ENCODE measurements around the gene ISOC1. TPM values are rescaled to one million over a fixed set of nuclear protein-coding genes. Genes with fewer than 3 reads are reported as not detected.

ISOC1 gene
- total RNA-seq, 2 experiments from 2014 or later: 6.6 to 7.1 TPM

DNA sequence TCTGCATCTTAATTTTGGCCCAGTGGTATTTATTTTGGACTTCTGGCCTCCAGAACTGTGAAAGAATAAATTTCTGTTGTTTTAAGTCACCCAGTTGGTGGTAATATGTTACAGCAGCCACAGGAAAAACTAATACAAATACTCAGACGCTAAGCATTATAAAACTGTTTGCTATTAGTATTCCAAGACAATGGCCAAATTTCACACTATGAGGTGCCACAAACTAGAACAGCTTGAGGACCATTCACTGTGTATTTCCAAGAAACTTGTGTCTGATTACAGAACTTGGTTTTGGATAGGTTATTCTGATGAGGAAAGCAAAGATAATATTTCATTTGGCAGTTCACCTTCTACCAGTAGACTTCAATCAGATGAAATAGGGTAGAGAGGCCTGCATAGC lies 16.3 kb upstream of the ISOC1 start:
- no peak for ATAC-seq (ENCODE audit: poor library complexity)
- TF ChIP-seq, protein P1, sequence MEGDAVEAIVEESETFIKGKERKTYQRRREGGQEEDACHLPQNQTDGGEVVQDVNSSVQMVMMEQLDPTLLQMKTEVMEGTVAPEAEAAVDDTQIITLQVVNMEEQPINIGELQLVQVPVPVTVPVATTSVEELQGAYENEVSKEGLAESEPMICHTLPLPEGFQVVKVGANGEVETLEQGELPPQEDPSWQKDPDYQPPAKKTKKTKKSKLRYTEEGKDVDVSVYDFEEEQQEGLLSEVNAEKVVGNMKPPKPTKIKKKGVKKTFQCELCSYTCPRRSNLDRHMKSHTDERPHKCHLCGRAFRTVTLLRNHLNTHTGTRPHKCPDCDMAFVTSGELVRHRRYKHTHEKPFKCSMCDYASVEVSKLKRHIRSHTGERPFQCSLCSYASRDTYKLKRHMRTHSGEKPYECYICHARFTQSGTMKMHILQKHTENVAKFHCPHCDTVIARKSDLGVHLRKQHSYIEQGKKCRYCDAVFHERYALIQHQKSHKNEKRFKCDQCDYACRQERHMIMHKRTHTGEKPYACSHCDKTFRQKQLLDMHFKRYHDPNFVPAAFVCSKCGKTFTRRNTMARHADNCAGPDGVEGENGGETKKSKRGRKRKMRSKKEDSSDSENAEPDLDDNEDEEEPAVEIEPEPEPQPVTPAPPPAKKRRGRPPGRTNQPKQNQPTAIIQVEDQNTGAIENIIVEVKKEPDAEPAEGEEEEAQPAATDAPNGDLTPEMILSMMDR (IDR thresholded peaks at IDR 0.05): no peak
- no peak overlapping the region for H3K27ac ChIP-seq (ENCODE audit: low read depth in 1 of 2, low read length in 2 of 2)
- intact Hi-C loops (cut with DNase I, micrococcal nuclease): no loop called here
- no peak overlapping the region for H3K27ac Mint-ChIP-seq
- CTCF ChIA-PET: no interaction called here
- POLR2A ChIA-PET: no interaction called here
- no peaks in the 10 kb centered on the region for H3K36me3 Mint-ChIP-seq (ENCODE audit: low read depth)
- no peak overlapping the region for H3K4me3 ChIP-seq (ENCODE audit: low read length)
- H3K36me3 ChIP-seq (ENCODE audit: insufficient read depth, low read length): no peaks in the 10 kb centered on the region
- H3K9me3 Mint-ChIP-seq: no peaks in the 10 kb centered on the region
- H3K27me3 ChIP-seq (ENCODE audit: control insufficient read depth in 1 of 2, insufficient read depth in 2 of 2, low read length in 2 of 2): peaks cover 4 to 7% of the 10 kb centered on the region in 2 experiments
- no peak for DNase-seq
- no peaks in the 10 kb centered on the region for H3K4me1 ChIP-seq (ENCODE audit: insufficient read depth, low read length)
- no peaks in the 10 kb centered on the region for H3K9me3 ChIP-seq (ENCODE audit: control insufficient read depth in 1 of 2, insufficient read depth in 1 of 2, low read length in 2 of 2)
- H3K4me3 Mint-ChIP-seq: no peak overlapping the region
- H3K27me3 Mint-ChIP-seq: peaks cover 15% of the 10 kb centered on the region
- no peaks in the 10 kb centered on the region for H3K4me1 Mint-ChIP-seq (ENCODE audit: low read depth)

DNA sequence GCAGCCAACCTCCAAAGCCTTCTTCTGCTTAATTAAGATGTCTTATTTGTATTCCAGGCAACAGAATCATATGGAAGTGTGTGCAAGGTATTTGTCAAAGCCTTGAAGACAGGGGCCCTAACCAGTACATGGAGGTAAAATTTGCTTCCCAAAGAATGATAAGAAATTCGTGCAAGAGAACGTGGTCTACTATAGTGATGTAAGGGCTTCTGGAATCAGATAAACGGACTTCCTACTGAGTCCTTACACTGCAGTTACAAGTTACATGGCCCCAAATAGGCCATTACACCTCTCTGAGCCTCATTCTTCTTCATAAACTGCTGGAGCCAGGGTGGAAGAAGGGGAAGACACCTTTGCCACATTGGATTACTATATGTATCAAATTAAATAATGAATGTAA lies 15.9 kb upstream of the ISOC1 start:
- TF ChIP-seq, protein P1 (IDR thresholded peaks at IDR 0.05): no peak
- ATAC-seq (ENCODE audit: poor library complexity) (no peak), DNase-seq (no peak)
- H3K4me1 Mint-ChIP-seq (ENCODE audit: low read depth): no peaks in the 10 kb centered on the region
- no peak overlapping the region for H3K4me3 Mint-ChIP-seq
- H3K27me3 Mint-ChIP-seq: peaks cover 19% of the 10 kb centered on the region
- Histone ChIP-seq H3K4me1 (ENCODE audit: insufficient read depth, low read length) (no peaks in the 10 kb centered on the region), H3K27ac (ENCODE audit: low read depth in 1 of 2, low read length in 2 of 2) (no peak overlapping the region), H3K4me3 (ENCODE audit: low read length) (no peak overlapping the region), H3K27me3 (ENCODE audit: control insufficient read depth in 1 of 2, insufficient read depth in 2 of 2, low read length in 2 of 2) (peaks cover 4 to 7% of the 10 kb centered on the region in 2 experiments), H3K36me3 (ENCODE audit: insufficient read depth, low read length) (no peaks in the 10 kb centered on the region), H3K9me3 (ENCODE audit: control insufficient read depth in 1 of 2, insufficient read depth in 1 of 2, low read length in 2 of 2) (no peaks in the 10 kb centered on the region)
- intact Hi-C loops (cut with DNase I, micrococcal nuclease): no loop called here
- POLR2A ChIA-PET: no interaction called here
- CTCF ChIA-PET: no interaction called here
- no peaks in the 10 kb centered on the region for H3K9me3 Mint-ChIP-seq
- H3K36me3 Mint-ChIP-seq (ENCODE audit: low read depth): no peaks in the 10 kb centered on the region
- H3K27ac Mint-ChIP-seq: no peak overlapping the region

DNA sequence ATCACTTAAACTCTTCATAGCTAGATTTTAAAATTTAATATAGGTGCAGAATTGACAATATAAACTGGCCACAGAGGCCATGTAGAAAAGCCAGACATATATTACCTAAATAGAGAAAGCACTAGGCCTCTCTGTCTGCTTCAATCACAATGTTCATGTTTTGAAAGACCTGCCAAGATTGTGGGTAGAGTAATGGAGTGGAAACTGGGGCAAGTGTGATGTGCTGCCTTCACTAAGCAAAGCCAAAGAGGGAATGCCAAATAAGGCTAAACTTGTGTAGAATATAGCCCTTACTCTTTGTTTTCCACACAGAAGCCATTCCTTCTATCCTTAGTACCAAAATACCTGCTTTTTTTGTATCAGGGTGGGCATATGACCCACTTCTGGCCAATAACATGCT lies 15.1 kb upstream of the ISOC1 start:
- Histone ChIP-seq H3K36me3 (ENCODE audit: insufficient read depth, low read length) (no peaks in the 10 kb centered on the region), H3K9me3 (ENCODE audit: control insufficient read depth in 1 of 2, insufficient read depth in 1 of 2, low read length in 2 of 2) (no peaks in the 10 kb centered on the region), H3K27me3 (ENCODE audit: control insufficient read depth in 1 of 2, insufficient read depth in 2 of 2, low read length in 2 of 2) (peaks cover 3 to 7% of the 10 kb centered on the region in 2 experiments), H3K4me3 (ENCODE audit: low read length) (no peak overlapping the region), H3K4me1 (ENCODE audit: insufficient read depth, low read length) (no peaks in the 10 kb centered on the region), H3K27ac (ENCODE audit: low read depth in 1 of 2, low read length in 2 of 2) (no peak overlapping the region)
- ChIA-PET CTCF (no interaction called here), POLR2A (no interaction called here)
- TF ChIP-seq, protein P1 (IDR thresholded peaks at IDR 0.05): no peak
- H3K27me3 Mint-ChIP-seq: peaks cover 16% of the 10 kb centered on the region
- H3K9me3 Mint-ChIP-seq: no peaks in the 10 kb centered on the region
- no peaks in the 10 kb centered on the region for H3K36me3 Mint-ChIP-seq (ENCODE audit: low read depth)
- intact Hi-C loops (cut with DNase I, micrococcal nuclease): no loop called here
- DNase-seq: no peak
- H3K27ac Mint-ChIP-seq: no peak overlapping the region
- ATAC-seq (ENCODE audit: poor library complexity): no peak
- H3K4me3 Mint-ChIP-seq: no peak overlapping the region
- no peaks in the 10 kb centered on the region for H3K4me1 Mint-ChIP-seq (ENCODE audit: low read depth)

All from CD4-positive, alpha-beta T cell (primary cell).